Measurements from ENCODE around the gene CHODL. TPM values are rescaled to one million over a fixed set of nuclear protein-coding genes. Genes with fewer than 3 reads are reported as not detected.

CHODL gene
- 4.3 TPM for total RNA-seq (ENCODE audit: insufficient read depth, low replicate concordance)

- no peak for DNase-seq (ENCODE audit: low spot score)
These were observed at the start of gene CHODL for GRCh38 chr21:18244671-18245463. Gene CHODL, plus strand, starts transcription at chr21:18244833. Its CDS starts 391 bp downstream, at chr21:18245224.

GRCh38 chr21:18204931-18205330 lies 39.7 kb upstream of the CHODL start:
- DNase-seq (ENCODE audit: low spot score): no peak

GRCh38 chr21:18218331-18218730 lies 26.3 kb upstream of the CHODL start:
- DNase-seq (ENCODE audit: low spot score): no peak

DNA sequence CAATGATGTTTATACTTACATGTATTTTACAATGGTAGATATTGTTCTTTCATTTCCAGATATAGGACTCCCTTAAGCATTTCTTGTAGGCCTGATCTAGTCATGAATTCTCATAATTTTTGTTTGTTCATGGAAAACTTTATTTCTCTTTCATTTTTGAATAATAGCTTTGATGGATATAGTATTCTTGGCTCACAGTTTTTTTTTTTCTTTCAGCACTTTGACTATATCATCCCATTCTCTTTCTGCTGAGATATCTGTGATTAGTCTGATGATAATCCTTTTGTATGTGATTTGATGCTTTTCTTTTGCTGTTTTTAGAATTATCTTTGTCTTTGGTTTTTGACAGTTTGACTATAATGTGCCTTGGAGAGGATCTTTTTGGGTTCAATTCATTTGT lies 24.1 kb upstream of the CHODL start:
- DNase-seq (ENCODE audit: low spot score): no peak

- no peak for DNase-seq (ENCODE audit: low spot score)
These were observed 22.3 kb upstream of the CHODL start for GRCh38 chr21:18222346-18222745.

- DNase-seq (ENCODE audit: low spot score): no peak
These were observed 16.4 kb upstream of the CHODL start for GRCh38 chr21:18228060-18228739.

DNA sequence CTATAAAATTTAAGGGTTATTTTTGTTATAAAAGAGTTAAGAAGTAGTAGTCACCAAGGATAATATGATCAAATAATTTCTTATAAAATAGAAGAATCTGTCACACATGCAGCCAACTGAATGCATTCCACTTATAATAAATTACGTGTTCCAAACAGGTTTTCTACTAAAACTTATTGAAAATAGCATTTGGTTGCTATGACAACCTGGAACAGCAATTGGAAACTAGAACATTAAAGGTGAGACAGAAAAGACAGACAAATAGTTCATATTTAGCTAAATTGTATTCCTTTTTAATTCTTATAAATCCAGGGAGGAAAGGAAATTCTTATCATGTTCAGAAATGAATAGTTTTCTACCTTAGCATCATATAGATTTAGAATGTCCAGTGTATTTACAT lies 9.1 kb upstream of the CHODL start:
- DNase-seq (ENCODE audit: low spot score): no peak

- no peak for DNase-seq (ENCODE audit: low spot score)
These were observed 883 bp downstream of the CHODL start for GRCh38 chr21:18245464-18245967.

DNA sequence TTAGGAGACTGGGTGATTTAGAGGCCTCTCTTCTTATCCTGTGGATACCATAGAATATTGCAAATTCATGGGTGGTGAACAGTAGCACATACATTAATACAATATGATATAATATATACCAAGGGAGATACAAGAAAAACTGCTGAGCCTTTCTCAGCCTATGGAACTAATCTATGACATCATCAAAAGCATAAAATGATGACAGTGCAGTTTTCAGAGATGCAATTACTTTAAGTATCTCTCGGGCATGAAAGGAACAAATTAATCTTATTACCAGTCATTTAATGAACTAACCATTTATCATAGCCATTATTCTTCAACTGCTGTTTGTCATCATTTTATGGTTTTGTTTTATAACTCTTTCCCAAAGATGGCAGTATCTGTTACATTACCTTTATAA lies 3.5 kb downstream of the CHODL start:
- no peak for DNase-seq (ENCODE audit: low spot score)

- no peak for DNase-seq (ENCODE audit: low spot score)
These were observed 5.0 kb downstream of the CHODL start for GRCh38 chr21:18249672-18250071.

GRCh38 chr21:18251065-18251464 lies 6.4 kb downstream of the CHODL start:
- DNase-seq (ENCODE audit: low spot score): no peak

DNA sequence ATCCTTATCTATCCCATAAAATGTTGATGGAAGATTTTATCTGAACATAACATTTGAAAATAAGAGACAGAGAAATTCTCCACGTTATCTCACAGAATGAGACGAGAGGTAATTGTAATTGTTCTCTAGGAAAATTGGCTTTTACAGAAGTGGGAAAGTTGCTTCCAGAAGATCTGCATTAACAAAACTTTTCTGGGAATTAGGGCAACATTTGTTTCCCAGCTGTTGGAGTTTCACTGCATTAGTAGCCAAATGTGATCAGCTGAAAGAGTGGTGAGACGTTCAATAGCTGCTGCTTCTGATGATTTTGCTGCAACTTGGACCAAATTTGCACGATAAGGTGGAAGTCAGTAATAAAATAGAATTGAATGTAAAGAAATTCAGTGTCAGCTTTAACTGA lies 7.6 kb downstream of the CHODL start:
- no peak for DNase-seq (ENCODE audit: low spot score)

DNA sequence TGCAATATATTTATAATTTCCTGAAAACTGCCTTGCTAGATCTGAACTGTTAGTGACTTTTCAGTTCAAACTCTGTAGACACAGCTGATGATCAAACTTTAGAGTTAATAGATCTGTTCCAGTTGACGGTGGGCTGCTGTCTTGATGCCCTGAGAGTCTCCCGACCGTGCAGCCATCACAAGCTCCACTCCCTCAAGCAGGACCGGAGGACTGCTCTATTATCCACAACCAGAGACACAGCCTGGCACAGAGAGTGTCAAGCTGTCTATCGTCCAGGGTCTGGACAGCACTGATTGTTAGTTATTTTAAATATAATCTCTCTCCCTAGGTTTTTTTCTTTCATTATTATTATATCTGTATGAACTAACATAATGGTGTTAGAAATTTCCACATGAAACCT lies 8.0 kb downstream of the CHODL start:
- DNase-seq (ENCODE audit: low spot score): no peak

- no peak for DNase-seq (ENCODE audit: low spot score)
These were observed 8.6 kb downstream of the CHODL start for GRCh38 chr21:18253221-18253620.

DNA sequence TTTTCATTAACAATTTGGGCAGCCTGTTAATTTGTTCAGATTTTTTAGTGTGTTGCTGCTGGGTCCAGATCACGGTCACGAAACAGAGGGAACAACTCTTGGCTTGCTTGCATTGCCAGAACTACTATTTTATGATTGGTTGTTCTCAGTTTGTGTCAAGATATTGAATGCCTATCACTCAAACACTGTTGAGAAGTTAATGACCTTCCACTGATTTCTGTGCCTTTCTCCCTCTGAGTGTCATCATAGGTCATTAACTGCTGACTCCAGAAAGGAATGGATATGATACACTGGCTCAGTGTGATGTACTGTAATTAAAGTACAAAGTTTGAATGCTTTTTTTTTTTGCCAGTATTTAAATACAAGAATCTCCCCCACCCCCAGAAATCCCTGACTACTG lies 9.2 kb downstream of the CHODL start:
- DNase-seq (ENCODE audit: low spot score): no peak

DNA sequence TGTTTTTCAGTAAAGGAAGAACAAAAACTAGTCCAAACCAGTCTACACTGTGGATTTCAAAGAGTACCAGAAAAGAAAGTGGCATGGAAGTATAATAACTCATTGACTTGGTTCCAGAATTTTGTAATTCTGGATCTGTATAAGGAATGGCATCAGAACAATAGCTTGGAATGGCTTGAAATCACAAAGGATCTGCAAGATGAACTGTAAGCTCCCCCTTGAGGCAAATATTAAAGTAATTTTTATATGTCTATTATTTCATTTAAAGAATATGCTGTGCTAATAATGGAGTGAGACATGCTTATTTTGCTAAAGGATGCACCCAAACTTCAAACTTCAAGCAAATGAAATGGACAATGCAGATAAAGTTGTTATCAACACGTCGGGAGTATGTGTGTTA lies 21.3 kb downstream of the CHODL start:
- no peak for DNase-seq (ENCODE audit: low spot score)

GRCh38 chr21:18267496-18267895 lies 22.9 kb downstream of the CHODL start:
- no peak for DNase-seq (ENCODE audit: low spot score)

- no peak for DNase-seq (ENCODE audit: low spot score)
These were observed 24.3 kb downstream of the CHODL start for GRCh38 chr21:18268906-18269305.

DNA sequence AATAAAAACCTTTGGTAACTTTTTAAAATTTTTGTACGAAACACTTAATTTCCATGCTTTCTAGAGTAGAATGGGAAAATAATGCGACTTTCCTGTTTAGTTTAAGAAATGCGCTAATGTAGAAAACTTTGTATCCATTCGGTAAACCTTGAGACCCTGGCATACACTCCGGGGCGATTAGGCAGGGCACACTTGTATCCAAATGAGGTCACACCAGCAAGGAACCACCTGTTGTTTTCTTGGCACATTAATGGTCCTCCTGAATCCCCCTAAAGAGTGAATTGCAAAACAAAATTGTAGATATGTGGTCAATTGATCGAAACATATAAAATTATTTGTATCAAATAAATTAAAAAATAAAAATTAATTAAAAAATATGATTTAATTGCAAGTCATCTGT lies 25.2 kb downstream of the CHODL start:
- no peak for DNase-seq (ENCODE audit: low spot score)

DNA sequence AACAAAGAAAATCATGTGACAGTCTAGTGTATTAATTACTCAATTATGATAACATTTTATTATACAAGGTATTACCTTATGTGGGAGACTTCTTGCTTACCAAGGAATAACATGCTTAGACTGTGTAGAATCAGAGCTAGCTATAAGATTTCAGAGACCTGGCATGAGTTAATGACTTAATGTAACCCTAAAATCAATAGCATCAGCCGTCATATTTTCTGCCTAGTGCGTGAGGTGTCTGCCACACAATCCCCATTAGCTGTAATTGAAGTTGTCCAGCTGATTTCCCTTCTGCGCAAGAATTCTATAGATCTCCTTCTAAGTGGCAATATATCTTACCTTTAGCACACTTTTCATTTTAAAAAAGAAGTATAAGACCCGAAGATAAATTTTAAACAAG lies 28.8 kb downstream of the CHODL start:
- no peak for DNase-seq (ENCODE audit: low spot score)

DNA sequence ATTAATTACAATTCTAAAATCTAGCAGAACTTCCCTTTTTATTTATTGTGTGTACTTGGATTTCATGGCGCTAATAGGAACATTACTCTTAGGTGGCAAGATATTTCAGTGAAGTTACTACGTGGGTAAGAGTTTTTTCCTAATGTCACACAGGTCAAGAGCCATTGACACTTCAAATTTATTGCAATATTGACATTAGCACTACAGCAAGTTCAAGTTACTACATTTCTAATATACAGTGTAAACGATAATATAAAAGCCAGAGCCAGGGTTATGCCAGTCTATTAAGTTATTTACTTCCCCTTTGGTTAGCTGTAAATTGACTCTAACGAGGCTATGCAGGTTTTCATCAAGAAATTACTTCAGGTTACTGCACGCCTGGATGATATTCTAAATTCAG lies 29.7 kb downstream of the CHODL start:
- DNase-seq (ENCODE audit: low spot score): no peak

DNA sequence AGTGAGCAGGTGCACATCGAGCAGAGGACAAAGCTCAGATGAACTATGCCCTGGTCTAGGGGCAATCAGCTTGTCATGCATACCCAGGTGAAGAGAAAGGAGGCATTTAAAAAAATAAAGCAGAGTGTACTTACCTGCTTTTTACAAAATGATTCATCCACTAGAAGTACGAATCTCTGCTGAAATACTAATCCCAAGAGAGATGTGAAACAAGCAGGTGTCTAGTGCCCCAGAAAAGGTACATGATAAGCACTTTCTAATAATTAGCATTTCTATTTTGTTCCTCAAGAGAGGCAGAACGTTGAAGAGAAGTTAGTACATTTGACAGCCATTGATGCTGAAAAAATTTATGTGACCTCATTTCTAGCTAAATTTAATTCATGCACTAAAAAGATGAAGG lies 31.1 kb downstream of the CHODL start:
- DNase-seq (ENCODE audit: low spot score): no peak

- no peak for DNase-seq (ENCODE audit: low spot score)
These were observed 40.7 kb downstream of the CHODL start for GRCh38 chr21:18285379-18285778.

All from umbilical cord (tissue), 2 donors.